SK-N-SH (cell line): Measurements from ENCODE around the gene DCLK1. TPM values are rescaled to one million over a fixed set of nuclear protein-coding genes. Genes with fewer than 3 reads are reported as not detected.
A peak's percentile ranks its signal among the peaks of the same experiment; 100 is the strongest.

Experiments
- CTCF ChIA-PET: fragments of 300-600, 350-600 bp; formaldehyde crosslinking; extraction: SDS; loops from one replicate; lab custom pipeline; 2021; lab: Yijun Ruan, JAX
- POLR2A ChIA-PET: fragments of 350-600 bp; sonication (Branson Sonifier 250); formaldehyde crosslinking; extraction: SDS; loops from one replicate; lab custom pipeline; 2020; ENCODE audit warnings: antibody characterized with exemption, inconsistent platforms; lab: Yijun Ruan, JAX
- DNase-seq: peaks from one replicate; pipeline ENCODE4 v3.0.0; 2012
- H2AFZ ChIP-seq: fragments of 200-600 bp; sonication (generic); 2 replicates; pipeline ENCODE4 v1.8.1; 2016; ENCODE audit warnings: antibody characterized with exemption, mild to moderate bottlenecking, low read depth
- H3F3A ChIP-seq: fragments of 200-600 bp; sonication (generic); replicated peaks from 2 replicates; pipeline ENCODE3; 2016; ENCODE audit warnings: antibody characterized with exemption, mild to moderate bottlenecking; ENCODE audit not compliant: insufficient read depth
- H3K27ac ChIP-seq, 2 experiments: fragments of 200-500 bp in 1 of 2; fragments of 200-600 bp in 1 of 2; sonication (Bioruptor generic) in 1 of 2; sonication (generic), shearing (Covaris generic) in 1 of 2; 2 replicates each; pipeline versions ENCODE4 v1.5.1 to v1.6.1; 2014 to 2016; ENCODE audit warnings: low read depth in 2 of 2, inconsistent platforms in 1 of 2, low read length in 1 of 2, mild to moderate bottlenecking in 1 of 2, mixed read lengths in 1 of 2
- H3K27me3 ChIP-seq: fragments of 200-600 bp; sonication (generic), shearing (Covaris generic); 2 replicates; pipeline ENCODE4 v1.6.1; 2016; ENCODE audit warnings: mixed run types; ENCODE audit not compliant: insufficient read depth
- H3K36me3 ChIP-seq, 2 experiments: fragments of 200-500 bp in 1 of 2; fragments of 200-600 bp in 1 of 2; sonication (Bioruptor generic) in 1 of 2; sonication (generic) in 1 of 2; replicated peaks in 1 of 2; 2 replicates each; pipeline versions ENCODE3 to v1.5.1; 2014 to 2016; ENCODE audit warnings: low read length in 1 of 2, mild to moderate bottlenecking in 1 of 2; ENCODE audit not compliant: insufficient read depth in 2 of 2, control insufficient read depth in 1 of 2
- H3K4me1 ChIP-seq, 2 experiments: fragments of 200-500 bp in 1 of 2; fragments of 200-600 bp in 1 of 2; sonication (Bioruptor generic) in 1 of 2; sonication (generic), shearing (Covaris generic) in 1 of 2; 2 replicates each; pipeline versions ENCODE4 v1.5.1 to v1.6.1; 2014 to 2016; ENCODE audit warnings: low read depth in 1 of 2, low read length in 1 of 2, mixed run types in 1 of 2; ENCODE audit not compliant: insufficient read depth in 2 of 2, control insufficient read depth in 1 of 2
- H3K4me2 ChIP-seq: fragments of 200-600 bp; sonication (generic), shearing (Covaris generic); 2 replicates; pipeline ENCODE4 v1.6.1; 2017; ENCODE audit warnings: mixed run types
- H3K4me3 ChIP-seq, 2 experiments: fragments of 200-500 bp in 1 of 2; fragments of 200-600 bp in 1 of 2; sonication (Bioruptor generic) in 1 of 2; sonication (generic), shearing (Covaris generic) in 1 of 2; 2 replicates each; pipeline versions ENCODE4 v1.5.1 to v1.8.1; 2014 to 2016; ENCODE audit warnings: low read depth in 2 of 2, inconsistent platforms in 1 of 2, low read length in 1 of 2, mild to moderate bottlenecking in 1 of 2, mixed read lengths in 1 of 2, moderate library complexity in 1 of 2
- H3K79me2 ChIP-seq: fragments of 200-600 bp; sonication (generic); 2 replicates; pipeline ENCODE4 v1.8.1; 2017; ENCODE audit warnings: mild to moderate bottlenecking; ENCODE audit not compliant: insufficient read depth
- H3K9ac ChIP-seq: fragments of 200-600 bp; sonication (generic); 2 replicates; pipeline ENCODE4 v1.6.1; 2017; ENCODE audit warnings: mixed run types
- H3K9me2 ChIP-seq: fragments of 200-600 bp; sonication (generic); 2 replicates; pipeline ENCODE4 v1.6.1; 2017; ENCODE audit warnings: mixed run types
- H3K9me3 ChIP-seq: fragments of 200-600 bp; sonication (generic); 2 replicates; pipeline ENCODE4 v1.6.1; 2017; ENCODE audit warnings: mixed run types, mild to moderate bottlenecking, moderate library complexity
- H4K20me1 ChIP-seq: fragments of 200-600 bp; sonication (generic); 2 replicates; pipeline ENCODE4 v1.6.1; 2017; ENCODE audit warnings: mild to moderate bottlenecking, mixed run types; ENCODE audit not compliant: insufficient read depth
- ELF1 ChIP-seq: IDR thresholded peaks from 2 replicates; pipeline ENCODE4 v1.4.0; 2012
- EP300 ChIP-seq, 2 experiments: IDR thresholded peaks; 2 replicates each; pipeline versions ENCODE4 v1.4.0 to v1.6.1; 2012; ENCODE audit warnings: borderline replicate concordance in 1 of 2, low read depth in 1 of 2, low read length in 1 of 2
- EZH2phosphoT487 ChIP-seq: fragments of 200-600 bp; sonication (generic); IDR thresholded peaks from 2 replicates; pipeline ENCODE4 v1.6.1; 2017; ENCODE audit warnings: low read depth, mixed run types, mild to moderate bottlenecking, antibody characterized with exemption, moderate library complexity, borderline replicate concordance
- GABPA ChIP-seq: IDR thresholded peaks from 2 replicates; pipeline ENCODE4 v1.4.0; 2012; ENCODE audit warnings: low read depth, mild to moderate bottlenecking
- GATA2 ChIP-seq: sonication (generic); formaldehyde crosslinking; IDR thresholded peaks from 2 replicates; pipeline ENCODE4 v1.5.0; 2020; ENCODE audit warnings: mild to moderate bottlenecking, missing genetic modification reagents
- JUND ChIP-seq: IDR thresholded peaks from 2 replicates; pipeline ENCODE4 v1.4.0; 2012
- MXI1 ChIP-seq: IDR thresholded peaks from 2 replicates; pipeline ENCODE4 v1.6.1; 2012; ENCODE audit warnings: mild to moderate bottlenecking, low read depth, low read length, improper control_type of control experiment
- POLR2AphosphoS5 ChIP-seq: IDR thresholded peaks from 2 replicates; pipeline ENCODE4 v1.6.1; 2012; ENCODE audit warnings: low read depth, low read length
- RAD21 ChIP-seq: IDR thresholded peaks from 2 replicates; pipeline ENCODE4 v1.6.1; 2012; ENCODE audit warnings: mild to moderate bottlenecking, low read length
- RXRA ChIP-seq: IDR thresholded peaks from 2 replicates; pipeline ENCODE4 v1.4.0; 2012; ENCODE audit warnings: low read depth, mild to moderate bottlenecking, borderline replicate concordance
- SIN3A ChIP-seq: IDR thresholded peaks from 2 replicates; pipeline ENCODE4 v1.6.1; 2012; ENCODE audit warnings: low read depth, mild to moderate bottlenecking, low read length, moderate library complexity, borderline replicate concordance
- SMC3 ChIP-seq: IDR thresholded peaks from 2 replicates; pipeline ENCODE4 v1.6.1; 2012; ENCODE audit warnings: low read depth, low read length, improper control_type of control experiment
- YY1 ChIP-seq: IDR thresholded peaks from 2 replicates; pipeline ENCODE4 v1.4.0; 2012; ENCODE audit warnings: low read depth, mild to moderate bottlenecking
- WGBS: methylation state at CpG from one replicate; pipeline ENCODE4 v1.1.6; 2017; ENCODE audit warnings: low lambda C conversion rate; 5-methylcytosine and 5-hydroxymethylcytosine counted together
- polyA plus RNA-seq, 3 experiments: library from polyadenylated mRNA; depleted of rRNA; stranded (reverse); fragments of >200 nt; gene quantifications; 2 replicates each; pipeline ENCODE4 v1.2.3, GENCODE V29; 2012
- TF ChIP-seq, protein P1 (sequence below): IDR thresholded peaks from 2 replicates; pipeline ENCODE4 v1.6.1; 2012; ENCODE audit warnings: mild to moderate bottlenecking, low read depth, low read length, moderate library complexity
- TF ChIP-seq, protein P2 (sequence below): fragments of 150-350 bp; IDR thresholded peaks from 2 replicates; pipeline ENCODE4 v1.6.1; 2017; ENCODE audit warnings: antibody characterized with exemption, low read length, low read depth, borderline replicate concordance
- TF ChIP-seq, protein P3 (sequence below): fragments of 200-600 bp; sonication (generic); IDR thresholded peaks from 2 replicates; pipeline ENCODE4 v1.6.1; 2017; ENCODE audit warnings: antibody characterized with exemption, mild to moderate bottlenecking, moderate library complexity
- TF ChIP-seq, protein P4 (sequence below): IDR thresholded peaks from 2 replicates; pipeline ENCODE4 v1.4.0; 2012; ENCODE audit warnings: low read depth, borderline replicate concordance

Gene DCLK1
- polyA plus RNA-seq, 1 of the 3 experiments (the other 2 are of a cell fraction): 1.1 TPM

DNA sequence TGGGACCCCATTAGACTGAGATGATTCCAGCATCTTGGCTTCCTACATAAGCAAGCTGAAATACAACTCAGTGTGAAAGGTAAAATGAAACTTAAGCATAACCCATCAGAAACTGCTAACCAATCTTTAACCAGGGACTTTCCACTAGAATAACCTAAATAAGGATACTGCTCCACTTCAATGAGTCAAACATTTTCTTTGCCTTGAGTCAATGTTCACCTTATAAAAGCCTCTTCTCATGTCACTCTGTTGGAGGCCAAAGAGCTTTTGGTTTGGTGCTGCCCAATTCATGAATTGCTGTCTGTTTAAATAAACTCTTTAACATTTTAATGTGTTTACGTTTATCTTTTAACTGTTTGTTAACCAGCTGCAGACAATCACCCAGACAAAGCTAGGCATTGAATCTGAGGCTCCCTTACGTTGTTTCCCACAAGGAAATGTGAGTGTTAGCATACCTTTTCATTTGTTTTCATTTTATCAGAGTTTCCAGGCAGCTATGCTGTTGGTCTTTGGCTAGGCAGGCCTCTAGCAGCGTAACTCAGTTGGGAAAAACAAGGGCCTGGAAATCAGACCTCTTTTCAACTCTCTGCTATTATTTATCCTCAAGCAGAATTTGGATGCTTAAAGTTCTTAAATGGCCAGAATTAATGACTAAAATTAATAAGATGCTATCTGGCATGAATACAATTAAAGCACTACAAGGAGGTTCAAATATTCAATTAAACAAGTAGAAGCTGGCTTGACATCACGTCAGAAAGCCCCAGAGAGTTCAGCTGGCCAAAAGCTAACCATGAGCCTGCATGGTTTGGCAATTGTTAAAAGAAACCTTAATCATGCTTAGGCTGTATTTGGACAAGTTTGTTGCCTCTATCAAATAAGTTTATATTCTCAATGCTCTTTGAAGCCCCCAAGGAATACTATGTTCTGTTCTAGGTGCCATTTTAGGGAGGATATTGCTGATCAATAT is 200.2 kb downstream of the DCLK1 start:
- no peaks in the 10 kb centered on the region for H3K79me2 ChIP-seq
- 68% methylated on average over 4 of the region's 4 CpGs for WGBS
- H3K9me3 ChIP-seq: 0 out of 2 replicates have a peak, but pooled peaks cover 3% of the 10 kb centered on the region
- ChIA-PET POLR2A (no interaction called here), CTCF (interaction anchor here (0.6 kb wide), 2 partner anchors 8 to 9 kb away, joined by 3 read pairs; no protein-coding TSS in a partner anchor)
- H3K27me3 ChIP-seq: no peaks in the 10 kb centered on the region
- H3K27ac ChIP-seq: no peak overlapping the region
- no peaks in the 10 kb centered on the region for H3K36me3 ChIP-seq
- no peak for DNase-seq
- no peak overlapping the region for H3K9ac ChIP-seq
- H3K4me1 ChIP-seq: peaks cover 7 to 19% of the 10 kb centered on the region in 2 experiments; a peak in 3 of 4 replicates
- H3K4me2 ChIP-seq: no peak overlapping the region
- no peaks in the 10 kb centered on the region for H4K20me1 ChIP-seq
- no peak overlapping the region for H2AFZ ChIP-seq
- H3K4me3 ChIP-seq: no peak overlapping the region
- no peaks in the 10 kb centered on the region for H3K9me2 ChIP-seq
- no peak for TF ChIP-seq EZH2phosphoT487
- TF ChIP-seq POLR2AphosphoS5: no peak
- no peak for TF ChIP-seq RXRA
- no peak for TF ChIP-seq GABPA
- no peak for TF ChIP-seq MXI1
- no peak for TF ChIP-seq ELF1
- TF ChIP-seq YY1: no peak
- TF ChIP-seq, protein P1, sequence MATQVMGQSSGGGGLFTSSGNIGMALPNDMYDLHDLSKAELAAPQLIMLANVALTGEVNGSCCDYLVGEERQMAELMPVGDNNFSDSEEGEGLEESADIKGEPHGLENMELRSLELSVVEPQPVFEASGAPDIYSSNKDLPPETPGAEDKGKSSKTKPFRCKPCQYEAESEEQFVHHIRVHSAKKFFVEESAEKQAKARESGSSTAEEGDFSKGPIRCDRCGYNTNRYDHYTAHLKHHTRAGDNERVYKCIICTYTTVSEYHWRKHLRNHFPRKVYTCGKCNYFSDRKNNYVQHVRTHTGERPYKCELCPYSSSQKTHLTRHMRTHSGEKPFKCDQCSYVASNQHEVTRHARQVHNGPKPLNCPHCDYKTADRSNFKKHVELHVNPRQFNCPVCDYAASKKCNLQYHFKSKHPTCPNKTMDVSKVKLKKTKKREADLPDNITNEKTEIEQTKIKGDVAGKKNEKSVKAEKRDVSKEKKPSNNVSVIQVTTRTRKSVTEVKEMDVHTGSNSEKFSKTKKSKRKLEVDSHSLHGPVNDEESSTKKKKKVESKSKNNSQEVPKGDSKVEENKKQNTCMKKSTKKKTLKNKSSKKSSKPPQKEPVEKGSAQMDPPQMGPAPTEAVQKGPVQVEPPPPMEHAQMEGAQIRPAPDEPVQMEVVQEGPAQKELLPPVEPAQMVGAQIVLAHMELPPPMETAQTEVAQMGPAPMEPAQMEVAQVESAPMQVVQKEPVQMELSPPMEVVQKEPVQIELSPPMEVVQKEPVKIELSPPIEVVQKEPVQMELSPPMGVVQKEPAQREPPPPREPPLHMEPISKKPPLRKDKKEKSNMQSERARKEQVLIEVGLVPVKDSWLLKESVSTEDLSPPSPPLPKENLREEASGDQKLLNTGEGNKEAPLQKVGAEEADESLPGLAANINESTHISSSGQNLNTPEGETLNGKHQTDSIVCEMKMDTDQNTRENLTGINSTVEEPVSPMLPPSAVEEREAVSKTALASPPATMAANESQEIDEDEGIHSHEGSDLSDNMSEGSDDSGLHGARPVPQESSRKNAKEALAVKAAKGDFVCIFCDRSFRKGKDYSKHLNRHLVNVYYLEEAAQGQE: no peak
- no peak for TF ChIP-seq SMC3
- H3F3A ChIP-seq: peaks cover 17% of the 10 kb centered on the region

DNA sequence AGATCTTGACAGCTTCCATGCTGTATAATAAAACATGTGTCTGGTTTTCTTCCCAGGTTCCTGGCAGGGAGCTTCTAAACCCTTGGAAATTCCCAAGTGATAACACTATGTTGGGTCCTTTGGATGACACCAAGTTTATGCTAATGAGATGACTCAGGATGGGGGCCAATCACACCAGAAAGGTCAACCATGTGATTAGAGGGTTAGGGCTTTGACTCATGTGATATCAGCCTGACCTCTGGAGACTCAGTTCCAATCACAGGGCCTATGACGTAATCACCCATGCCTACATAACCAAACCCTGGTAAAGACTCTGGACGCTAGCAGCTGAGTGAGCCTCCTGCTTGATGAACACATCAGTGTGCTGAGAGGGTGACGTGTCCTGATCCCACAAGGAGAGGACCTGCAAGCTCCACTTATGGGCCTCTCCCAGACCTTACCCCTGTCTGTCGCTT is 203.6 kb downstream of the DCLK1 start:
- Histone ChIP-seq H3K9me2 (no peaks in the 10 kb centered on the region), H3K27ac (peak overlapping the region in 1 of 2 experiments; percentile 86; a peak in 2 of 4 replicates), H3K79me2 (no peaks in the 10 kb centered on the region), H3K27me3 (no peaks in the 10 kb centered on the region), H3K4me1 (peaks cover 7 to 41% of the 10 kb centered on the region in 2 experiments; a peak in 3 of 4 replicates), H3K9me3 (0 out of 2 replicates have a peak, but pooled peaks cover 3% of the 10 kb centered on the region), H3K4me3 (no peak overlapping the region), H4K20me1 (no peaks in the 10 kb centered on the region), H2AFZ (no peak overlapping the region), H3F3A (peaks cover 45% of the 10 kb centered on the region), H3K9ac (no peak overlapping the region), H3K4me2 (no peak overlapping the region), H3K36me3 (no peaks in the 10 kb centered on the region)
- ChIA-PET CTCF (interaction anchor here (1.0 to 1.5 kb wide), 2 partner anchors 16 to 26 kb away, joined by 3 to 5 read pairs; no protein-coding TSS in a partner anchor), POLR2A (no interaction called here)
- WGBS: 56% methylated on average over 3 of the region's 4 CpGs
- DNase-seq: no peak
- TF ChIP-seq EP300 (IDR thresholded peaks at IDR 0.05; ENCODE audit: borderline replicate concordance in 1 of 2, low read depth in 1 of 2, low read length in 1 of 2) (peak in 1 of 2 experiments; percentile 52; a peak in 1 of 4 replicates), SIN3A (no peak), JUND (peak; percentile 54; the same call in 1 of the 2 replicates), GATA2 (CRISPR knock-in tag) (no peak), EZH2phosphoT487 (no peak), GABPA (no peak), RAD21 (no peak)
- TF ChIP-seq, protein P2, sequence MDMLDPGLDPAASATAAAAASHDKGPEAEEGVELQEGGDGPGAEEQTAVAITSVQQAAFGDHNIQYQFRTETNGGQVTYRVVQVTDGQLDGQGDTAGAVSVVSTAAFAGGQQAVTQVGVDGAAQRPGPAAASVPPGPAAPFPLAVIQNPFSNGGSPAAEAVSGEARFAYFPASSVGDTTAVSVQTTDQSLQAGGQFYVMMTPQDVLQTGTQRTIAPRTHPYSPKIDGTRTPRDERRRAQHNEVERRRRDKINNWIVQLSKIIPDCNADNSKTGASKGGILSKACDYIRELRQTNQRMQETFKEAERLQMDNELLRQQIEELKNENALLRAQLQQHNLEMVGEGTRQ: no peak
- TF ChIP-seq, protein P3, sequence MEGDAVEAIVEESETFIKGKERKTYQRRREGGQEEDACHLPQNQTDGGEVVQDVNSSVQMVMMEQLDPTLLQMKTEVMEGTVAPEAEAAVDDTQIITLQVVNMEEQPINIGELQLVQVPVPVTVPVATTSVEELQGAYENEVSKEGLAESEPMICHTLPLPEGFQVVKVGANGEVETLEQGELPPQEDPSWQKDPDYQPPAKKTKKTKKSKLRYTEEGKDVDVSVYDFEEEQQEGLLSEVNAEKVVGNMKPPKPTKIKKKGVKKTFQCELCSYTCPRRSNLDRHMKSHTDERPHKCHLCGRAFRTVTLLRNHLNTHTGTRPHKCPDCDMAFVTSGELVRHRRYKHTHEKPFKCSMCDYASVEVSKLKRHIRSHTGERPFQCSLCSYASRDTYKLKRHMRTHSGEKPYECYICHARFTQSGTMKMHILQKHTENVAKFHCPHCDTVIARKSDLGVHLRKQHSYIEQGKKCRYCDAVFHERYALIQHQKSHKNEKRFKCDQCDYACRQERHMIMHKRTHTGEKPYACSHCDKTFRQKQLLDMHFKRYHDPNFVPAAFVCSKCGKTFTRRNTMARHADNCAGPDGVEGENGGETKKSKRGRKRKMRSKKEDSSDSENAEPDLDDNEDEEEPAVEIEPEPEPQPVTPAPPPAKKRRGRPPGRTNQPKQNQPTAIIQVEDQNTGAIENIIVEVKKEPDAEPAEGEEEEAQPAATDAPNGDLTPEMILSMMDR: no peak
- TF ChIP-seq, protein P4, sequence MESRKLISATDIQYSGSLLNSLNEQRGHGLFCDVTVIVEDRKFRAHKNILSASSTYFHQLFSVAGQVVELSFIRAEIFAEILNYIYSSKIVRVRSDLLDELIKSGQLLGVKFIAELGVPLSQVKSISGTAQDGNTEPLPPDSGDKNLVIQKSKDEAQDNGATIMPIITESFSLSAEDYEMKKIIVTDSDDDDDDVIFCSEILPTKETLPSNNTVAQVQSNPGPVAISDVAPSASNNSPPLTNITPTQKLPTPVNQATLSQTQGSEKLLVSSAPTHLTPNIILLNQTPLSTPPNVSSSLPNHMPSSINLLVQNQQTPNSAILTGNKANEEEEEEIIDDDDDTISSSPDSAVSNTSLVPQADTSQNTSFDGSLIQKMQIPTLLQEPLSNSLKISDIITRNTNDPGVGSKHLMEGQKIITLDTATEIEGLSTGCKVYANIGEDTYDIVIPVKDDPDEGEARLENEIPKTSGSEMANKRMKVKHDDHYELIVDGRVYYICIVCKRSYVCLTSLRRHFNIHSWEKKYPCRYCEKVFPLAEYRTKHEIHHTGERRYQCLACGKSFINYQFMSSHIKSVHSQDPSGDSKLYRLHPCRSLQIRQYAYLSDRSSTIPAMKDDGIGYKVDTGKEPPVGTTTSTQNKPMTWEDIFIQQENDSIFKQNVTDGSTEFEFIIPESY: no peak
